CD4-positive, alpha-beta T cell treated with Interferon alpha-2 for 1 hour (primary cell): ENCODE data around the gene APOO.

Experiments
- DNase-seq, 2 donors: peaks; one replicate each; pipeline ENCODE4 v3.0.0-alpha.2; 2020 to 2022

Gene APOO

DNA sequence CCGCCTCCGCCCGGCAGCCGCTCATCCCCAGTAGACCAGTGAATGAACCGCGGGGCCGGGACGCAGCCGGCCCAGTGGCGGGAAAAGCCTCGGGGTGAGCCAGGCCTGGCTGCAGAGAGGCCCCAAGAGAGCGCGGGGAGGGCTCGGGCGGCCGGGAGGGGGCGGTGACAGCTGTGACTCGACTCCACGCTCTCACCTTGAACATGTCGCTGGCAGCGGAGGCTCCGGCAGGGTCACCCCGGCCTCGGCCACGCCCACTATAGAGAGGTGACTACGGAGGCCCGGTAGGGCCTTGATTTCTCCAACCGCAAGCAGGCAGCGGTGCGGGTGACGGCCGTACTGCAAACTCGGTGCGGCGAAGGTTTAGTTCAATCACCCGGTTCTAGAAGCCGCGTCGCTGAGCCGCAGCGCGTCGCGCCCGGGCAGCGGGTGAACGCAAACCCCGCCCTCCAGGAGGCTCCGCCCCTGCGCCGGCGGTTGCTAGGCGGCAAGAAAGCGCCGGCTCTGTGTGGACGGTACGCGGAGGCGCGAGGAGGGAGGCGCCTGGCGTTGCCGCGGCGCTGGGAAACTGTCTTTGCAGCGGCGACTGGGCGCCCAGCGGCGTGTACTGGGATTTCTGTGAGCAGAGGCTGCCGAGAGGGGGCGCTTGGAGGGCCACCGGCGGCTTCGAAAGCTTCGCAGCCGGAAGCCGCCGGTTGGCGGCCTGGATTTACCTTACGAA lies at the start of gene APOO, which contains the start of gene CXorf58:
Gene APOO (minus strand): TSS at position 441 of the 721 bp plus-strand sequence. CDS start 236 bp downstream, at position 205.
Gene CXorf58 (plus strand): TSS at position 509 of the 721 bp plus-strand sequence. CDS start 2,297 bp downstream, outside the sequence.
- peak; percentile 93 to 94 for DNase-seq

DNA sequence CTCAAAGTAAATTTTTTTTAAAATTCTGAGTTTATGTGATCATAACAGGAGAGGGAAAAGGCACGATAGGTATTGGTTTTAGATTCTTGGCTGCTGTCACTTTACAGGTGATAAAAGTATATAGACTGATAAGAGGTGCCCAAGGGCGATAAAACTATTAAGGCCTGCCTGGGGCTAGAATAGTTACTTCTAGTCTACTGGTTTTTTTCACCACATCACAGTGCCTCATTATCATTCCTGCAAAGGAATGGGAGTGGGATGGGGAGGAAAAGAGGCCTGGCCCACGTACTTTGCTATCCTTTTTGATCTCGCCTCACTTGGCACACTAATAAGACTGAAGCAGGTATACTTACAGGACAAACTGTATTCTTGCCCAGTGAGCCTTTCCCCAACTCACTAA lies 46.7 kb upstream of the APOO start:
- no peak for DNase-seq

DNA sequence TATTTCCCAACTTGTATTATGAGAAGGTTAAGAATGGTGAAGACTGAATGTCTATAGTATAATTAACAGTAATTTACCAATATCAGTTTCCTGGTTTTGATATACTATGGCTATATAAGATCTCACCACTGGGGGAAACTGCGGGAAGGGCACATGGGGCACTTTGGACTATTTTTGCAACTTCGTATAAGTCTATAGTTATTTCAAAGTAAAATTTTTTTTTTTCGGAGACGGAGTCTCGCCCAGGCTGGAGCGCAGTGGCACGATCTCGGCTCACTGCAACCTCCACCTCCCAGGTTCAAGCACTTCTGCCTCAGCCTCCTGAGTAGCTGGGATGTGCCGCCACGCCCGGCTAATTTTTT lies 46.2 kb upstream of the APOO start:
- DNase-seq, result peak in 1 of 2 donors; percentile 32

- peak; percentile 59 to 67 for DNase-seq
Observed at GRCh38 chrX:23952984-23953907, 45.5 kb upstream of the APOO start.

GRCh38 chrX:23952391-23952790 lies 44.7 kb upstream of the APOO start:
- DNase-seq, result no peak

- no peak for DNase-seq
Observed at GRCh38 chrX:23945206-23945605, 37.5 kb upstream of the APOO start.

DNA sequence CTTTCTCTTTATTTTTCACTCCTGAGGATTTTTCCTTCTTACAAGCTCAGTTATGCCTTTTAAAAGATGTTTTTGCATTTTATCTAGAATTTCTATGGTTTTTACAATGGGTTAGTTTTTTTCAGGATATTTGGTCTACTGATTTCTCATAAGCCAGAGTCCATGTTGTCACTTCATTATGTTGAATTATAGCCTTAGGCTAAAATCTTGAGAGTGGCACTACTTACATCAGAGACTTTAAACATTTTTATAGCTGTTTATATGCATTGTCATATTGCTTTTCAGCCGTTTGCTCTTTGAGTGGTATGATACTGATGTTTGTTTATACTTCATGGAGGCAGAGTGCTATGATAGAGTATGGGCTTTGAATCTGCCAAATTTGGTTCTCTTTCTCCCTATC lies 36.5 kb upstream of the APOO start:
- no peak for DNase-seq

- no peak for DNase-seq
Observed at GRCh38 chrX:23939203-23939602, 31.5 kb upstream of the APOO start.

- DNase-seq, result no peak
Observed at GRCh38 chrX:23938690-23939089, 31.0 kb upstream of the APOO start.

DNA sequence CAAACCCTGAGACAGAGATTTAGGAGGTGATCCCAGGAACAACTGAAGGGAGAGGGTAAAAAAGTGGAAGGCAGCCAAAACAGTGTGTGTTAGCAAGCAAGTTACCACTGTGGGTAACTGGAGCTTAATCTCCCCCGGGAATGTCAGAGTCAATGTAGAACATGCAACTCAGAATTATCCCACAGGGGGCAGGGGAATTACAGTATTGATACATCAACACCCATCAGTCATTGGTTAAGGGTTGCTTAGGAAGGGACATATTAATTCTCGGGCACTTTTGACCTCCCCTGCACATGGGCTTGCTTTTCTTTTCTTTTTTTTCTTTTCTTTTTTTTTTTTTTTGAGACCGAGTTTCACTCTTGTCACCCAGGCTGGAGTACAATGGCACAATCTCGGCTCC lies 29.4 kb upstream of the APOO start:
- DNase-seq, result no peak

- no peak for DNase-seq
Observed at GRCh38 chrX:23936180-23936579, 28.4 kb upstream of the APOO start.

- no peak for DNase-seq
Observed at GRCh38 chrX:23935106-23935505, 27.4 kb upstream of the APOO start.

DNA sequence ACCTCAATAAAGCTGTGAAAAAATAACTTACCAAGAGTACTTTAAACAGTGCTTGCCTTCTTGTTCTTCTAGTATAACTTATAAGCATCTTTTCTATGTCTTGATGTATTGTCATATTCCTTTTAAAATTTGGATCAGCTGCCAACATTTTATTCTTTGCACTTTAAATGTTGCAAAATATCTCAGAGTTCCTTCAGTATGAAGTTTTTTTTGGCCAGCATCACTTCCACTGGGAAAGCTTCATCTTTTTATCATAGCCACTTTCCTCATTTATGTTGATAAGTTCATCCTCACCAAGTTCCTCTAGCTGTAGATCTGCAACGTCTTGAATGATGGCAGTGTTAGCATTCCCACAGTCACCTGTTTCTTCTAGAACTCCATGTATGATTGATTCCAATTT lies 24.3 kb upstream of the APOO start:
- DNase-seq, result no peak

DNA sequence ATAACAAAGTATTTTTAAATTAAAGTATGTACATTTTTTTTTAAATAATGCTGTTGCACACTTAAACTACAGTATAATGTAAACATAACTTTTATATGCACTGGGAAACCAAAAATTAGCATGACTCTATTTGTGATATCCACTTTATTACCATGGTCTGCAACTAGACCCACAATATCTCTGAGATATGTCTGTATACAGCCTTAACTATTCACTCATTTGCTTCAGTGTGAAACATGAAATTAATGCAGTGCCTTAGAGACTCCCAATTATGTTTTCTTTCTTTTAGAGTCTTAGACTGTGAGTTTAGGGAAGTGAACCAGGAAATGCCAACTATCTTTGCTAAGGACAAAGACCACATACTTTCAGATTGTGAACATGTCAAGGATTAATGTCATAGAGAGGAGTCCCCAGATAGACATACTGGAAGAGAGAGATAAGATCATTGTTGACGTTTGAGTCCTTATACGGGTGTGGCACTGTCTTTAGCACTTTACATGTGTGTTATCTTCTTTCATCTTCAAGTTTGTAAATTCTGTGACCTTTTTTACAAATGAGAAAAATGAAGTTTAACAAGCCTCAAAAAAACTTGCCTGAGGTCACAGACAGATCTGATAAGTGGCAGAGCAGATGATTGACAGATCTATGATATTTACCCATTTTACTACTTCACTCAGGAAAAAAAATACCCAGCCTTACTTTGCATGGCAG lies 23.3 kb upstream of the APOO start:
- DNase-seq, result peak in 1 of 2 donors; percentile 44

DNA sequence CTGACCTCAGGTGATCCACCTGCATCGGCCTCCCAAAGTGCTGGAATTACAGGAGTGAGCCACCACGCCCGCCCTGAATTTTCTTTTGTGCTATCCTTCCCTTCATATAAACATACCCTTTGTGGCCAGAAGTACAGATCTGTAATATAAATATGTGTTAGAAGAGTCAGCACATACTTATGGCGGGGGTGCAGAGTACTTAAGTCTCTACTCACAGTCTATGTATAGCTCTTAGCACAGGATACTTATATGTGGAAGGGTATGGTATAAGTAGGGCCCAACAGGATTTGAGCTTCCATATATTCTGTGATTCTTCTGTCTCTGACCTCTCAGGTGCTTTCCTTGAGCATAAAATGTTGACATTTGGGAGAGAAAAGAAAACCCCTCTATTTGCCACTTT lies 18.3 kb upstream of the APOO start:
- no peak for DNase-seq

DNA sequence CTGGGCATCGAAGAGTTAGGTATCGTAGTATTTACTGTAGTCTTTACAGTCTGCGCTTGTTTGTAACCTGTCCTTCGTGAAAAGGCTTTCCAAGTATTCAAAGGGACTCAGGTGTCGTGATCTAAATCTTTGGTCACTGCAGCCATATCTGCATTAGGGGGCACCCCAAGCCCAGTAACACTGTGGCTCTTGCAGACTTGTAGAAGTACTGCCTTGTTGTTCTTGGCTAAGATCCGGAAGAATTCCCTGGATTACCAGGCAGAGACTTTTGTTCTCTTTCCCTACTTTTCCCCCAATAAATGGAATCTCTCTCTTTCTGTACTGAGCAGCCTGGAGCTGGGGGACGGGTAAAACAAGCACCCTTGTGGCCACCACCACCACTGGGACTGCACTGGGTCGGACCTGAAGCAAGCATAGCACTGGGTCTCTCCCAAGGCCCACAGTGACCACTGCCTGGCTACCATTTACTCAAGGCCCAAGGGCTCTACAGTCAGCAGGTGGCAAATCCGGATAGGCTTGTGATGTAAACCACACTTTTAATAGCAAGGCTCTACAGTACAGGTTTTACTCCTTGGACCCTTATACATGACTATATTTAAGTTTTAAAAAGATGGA lies 12.1 kb upstream of the APOO start:
- DNase-seq, result no peak

GRCh38 chrX:23919148-23919547 lies 11.4 kb upstream of the APOO start:
- no peak for DNase-seq

- DNase-seq, result no peak
Observed at GRCh38 chrX:23911126-23911835, 3.5 kb upstream of the APOO start.

- DNase-seq, result no peak
Observed at GRCh38 chrX:23908219-23909004, 674 bp upstream of the APOO start.

DNA sequence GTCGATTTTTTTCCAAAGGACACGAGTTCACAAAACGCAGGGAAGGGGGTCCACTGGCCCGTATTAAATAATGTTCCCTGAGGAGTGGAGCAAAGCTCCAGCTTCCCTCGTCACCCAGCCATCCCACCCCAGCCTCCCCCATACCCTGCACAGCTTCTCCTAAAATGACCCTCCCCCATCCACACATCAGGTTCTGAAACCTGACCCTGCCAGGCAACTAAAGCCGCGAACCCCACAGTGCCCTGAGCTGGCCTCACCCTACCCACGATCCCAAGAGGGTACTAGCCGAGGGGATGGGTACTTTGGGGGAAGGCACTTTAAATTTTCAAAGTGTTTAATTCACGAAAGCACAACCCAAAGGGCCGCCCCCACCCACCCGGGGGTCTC lies 634 bp downstream of the APOO start:
- DNase-seq, result no peak

- DNase-seq, result no peak
Observed at GRCh38 chrX:23904096-23904495, 3.6 kb downstream of the APOO start.
